A549 (cell line): ENCODE results near the gene TCF7L2.

Experiments
- CTCF ChIP-seq: fragments of >200 bp; sonication (Bioruptor Twin); formaldehyde crosslinking; IDR thresholded peaks from 3 replicates; pipeline ENCODE4 v1.5.1; 2016
- HDAC2 ChIP-seq: fragments of 200-600 bp; sonication (generic); IDR thresholded peaks from 2 replicates; pipeline ENCODE4 v1.6.1; 2016
- MAFK ChIP-seq: fragments of 450-650 bp; IDR thresholded peaks from 2 replicates; pipeline ENCODE4 v1.6.1; 2014; ENCODE audit not compliant: partially characterized antibody
- PBX3 ChIP-seq: IDR thresholded peaks from 2 replicates; pipeline ENCODE4 v1.6.1; 2012
- POLR2A ChIP-seq: IDR thresholded peaks from 2 replicates; pipeline ENCODE4 v1.6.1; 2012; ENCODE audit warnings: mild to moderate bottlenecking, low read length
- POLR2AphosphoS2 ChIP-seq: conservative IDR thresholded peaks from 2 replicates; pipeline ENCODE4 v1.6.1; 2012; ENCODE audit warnings: low read length, improper control_type of control experiment, inconsistent platforms
- RCOR1 ChIP-seq: fragments of 150-350 bp; IDR thresholded peaks from 2 replicates; pipeline ENCODE4 v1.6.1; 2014; ENCODE audit warnings: antibody characterized with exemption, low read length, low read depth
- SMC3 ChIP-seq: fragments of >200 bp; sonication (Bioruptor Twin); formaldehyde crosslinking; IDR thresholded peaks from 3 replicates; pipeline ENCODE4 v1.6.1; 2018; ENCODE audit warnings: inconsistent platforms
- ZSCAN20 ChIP-seq: fragments of 250-450 bp; sonication (Bioruptor Pico); IDR thresholded peaks from 2 replicates; pipeline ENCODE4 v1.8.0; 2022; ENCODE audit warnings: mild to moderate bottlenecking, moderate library complexity

- TF ChIP-seq ZSCAN20 (no peak), PBX3 (no peak), SMC3 (no peak), CTCF (no peak), MAFK (no peak), HDAC2 (no peak), RCOR1 (no peak), POLR2AphosphoS2 (no peak), POLR2A (no peak)
Observed at GRCh38 chr10:113162960-113163359, 212.9 kb downstream of the TCF7L2 start.
